Endodermal cell (in vitro differentiated cells): ENCODE data around the gene MIGA2. TPM values are rescaled to one million over a fixed set of nuclear protein-coding genes. Genes with fewer than 3 reads are reported as not detected.

Experiments
- DNase-seq: peaks from one replicate; pipeline ENCODE4 v3.0.0-alpha.2; 2017
- H3K27ac ChIP-seq: 2 replicates; pipeline ENCODE4 v1.5.1; 2013; ENCODE audit warnings: mild to moderate bottlenecking, low read depth, low read length, moderate library complexity
- H3K27me3 ChIP-seq: 2 replicates; pipeline ENCODE4 v1.6.1; 2013; ENCODE audit warnings: mild to moderate bottlenecking, low read length, moderate library complexity; ENCODE audit not compliant: insufficient read depth, control insufficient read depth, poor library complexity, severe bottlenecking
- H3K36me3 ChIP-seq: 2 replicates; pipeline ENCODE4 v1.7.0; 2013; ENCODE audit warnings: mild to moderate bottlenecking, low read length, moderate library complexity; ENCODE audit not compliant: control insufficient read depth, insufficient read depth
- H3K4me1 ChIP-seq: one replicate; pipeline ENCODE4 v1.7.0; 2013; ENCODE audit warnings: low read length; ENCODE audit not compliant: control insufficient read depth, insufficient read depth
- H3K4me3 ChIP-seq: 2 replicates; pipeline ENCODE4 v1.5.1; 2013; ENCODE audit warnings: mild to moderate bottlenecking, low read length, moderate library complexity
- H3K9ac ChIP-seq: 2 replicates; pipeline ENCODE4 v1.6.1; 2013; ENCODE audit warnings: mild to moderate bottlenecking, low read length, moderate library complexity; ENCODE audit not compliant: poor library complexity, severe bottlenecking; ENCODE audit errors: extremely low read depth
- H3K9me3 ChIP-seq: 2 replicates; pipeline ENCODE4 v1.6.1; 2013; ENCODE audit warnings: mild to moderate bottlenecking, low read length, moderate library complexity; ENCODE audit not compliant: control insufficient read depth
- H3K27ac Mint-ChIP-seq: 2 replicates; pipeline ENCODE4 v1.8.0; 2020; ENCODE audit warnings: mixed read lengths
- H3K27me3 Mint-ChIP-seq: 2 replicates; pipeline ENCODE4 v1.8.0; 2021; ENCODE audit warnings: mild to moderate bottlenecking, mixed read lengths; ENCODE audit not compliant: insufficient read depth
- H3K36me3 Mint-ChIP-seq: 2 replicates; pipeline ENCODE4 v1.8.0; 2020; ENCODE audit warnings: low read depth, mixed read lengths
- H3K4me1 Mint-ChIP-seq: 2 replicates; pipeline ENCODE4 v1.8.0; 2020; ENCODE audit warnings: mixed read lengths
- H3K4me3 Mint-ChIP-seq: 2 replicates; pipeline ENCODE4 v1.8.0; 2020; ENCODE audit warnings: mild to moderate bottlenecking, moderate library complexity, mixed read lengths
- H3K9me3 Mint-ChIP-seq: 2 replicates; pipeline ENCODE4 v1.8.0; 2020; ENCODE audit warnings: mild to moderate bottlenecking, mixed read lengths
- WGBS, 2 experiments: methylation state at CpG; one replicate each; pipeline versions ENCODE4 v1.1.5 to v1.1.7; 2013; ENCODE audit warnings: missing lambda C conversion rate in 2 of 2, mixed read lengths in 1 of 2; ENCODE audit not compliant: insufficient coverage in 1 of 2, insufficient read length in 1 of 2; 5-methylcytosine and 5-hydroxymethylcytosine counted together
- total RNA-seq, 2 donors: library from RNA; stranded (reverse); fragmentation: NEBNext Ultra II Directional in 1 of 2; extraction: Animal tissue kit (Norgen Biotek cat#: 25700) in 1 of 2; gene quantifications; 2 replicates in 1 of 2; 3 replicates in 1 of 2; pipeline ENCODE4 v1.2.1, GENCODE V29; 2021
- TF ChIP-seq, protein P1 (sequence below): fragments of 200-600 bp; sonication (generic); conservative IDR thresholded peaks from 2 replicates; pipeline ENCODE4 v1.5.0; 2021; ENCODE audit warnings: antibody characterized with exemption, mild to moderate bottlenecking

The MIGA2 gene
- total RNA-seq, 2 donors from 2014 or later = 41.4 to 41.5 TPM

DNA sequence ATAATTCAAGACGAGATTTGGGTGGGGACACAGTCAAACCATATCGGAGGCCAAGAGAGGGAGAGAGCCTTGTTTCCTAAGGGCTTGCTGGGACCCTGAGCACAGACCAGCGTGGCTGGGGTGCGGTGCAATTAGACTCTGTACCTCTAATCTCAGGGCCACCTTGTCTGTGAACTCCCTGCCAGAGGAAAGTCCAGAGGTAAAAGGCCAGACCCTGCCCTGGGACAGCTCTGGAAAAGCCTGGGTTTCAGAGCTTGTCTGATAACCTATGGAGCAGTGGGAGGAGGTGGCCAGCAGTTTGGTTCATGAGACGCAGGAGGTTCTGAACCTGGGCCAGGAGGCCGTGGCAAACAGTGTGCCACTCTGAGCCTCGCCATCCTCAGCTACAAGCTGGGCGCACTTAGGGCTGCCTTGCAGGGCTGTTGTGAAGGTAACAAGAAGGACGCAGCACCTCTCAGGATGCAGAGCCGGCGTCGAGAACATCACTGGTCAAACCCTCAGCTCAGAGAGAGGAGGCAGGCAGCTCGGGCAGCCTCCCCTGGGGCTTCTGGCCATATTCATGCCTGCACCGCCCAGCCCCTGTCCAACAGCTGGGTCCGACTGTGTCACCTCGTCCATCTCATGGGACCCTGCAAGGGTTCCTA is 39.7 kb downstream of the MIGA2 start:
- no peaks in the 10 kb centered on the region for H3K27me3 Mint-ChIP-seq
- H3K4me1 ChIP-seq = no peaks in the 10 kb centered on the region
- H3K9me3 Mint-ChIP-seq = no peaks in the 10 kb centered on the region
- no peaks in the 10 kb centered on the region for H3K9me3 ChIP-seq
- H3K36me3 Mint-ChIP-seq = no peaks in the 10 kb centered on the region
- 91 to 95% methylated on average over 11 to 16 of the region's 16 CpGs for WGBS, 2 experiments
- H3K4me1 Mint-ChIP-seq = peaks cover 17% of the 10 kb centered on the region
- no peak overlapping the region for H3K9ac ChIP-seq
- DNase-seq = peak; percentile 20
- H3K4me3 ChIP-seq = no peak overlapping the region
- TF ChIP-seq, protein P1, sequence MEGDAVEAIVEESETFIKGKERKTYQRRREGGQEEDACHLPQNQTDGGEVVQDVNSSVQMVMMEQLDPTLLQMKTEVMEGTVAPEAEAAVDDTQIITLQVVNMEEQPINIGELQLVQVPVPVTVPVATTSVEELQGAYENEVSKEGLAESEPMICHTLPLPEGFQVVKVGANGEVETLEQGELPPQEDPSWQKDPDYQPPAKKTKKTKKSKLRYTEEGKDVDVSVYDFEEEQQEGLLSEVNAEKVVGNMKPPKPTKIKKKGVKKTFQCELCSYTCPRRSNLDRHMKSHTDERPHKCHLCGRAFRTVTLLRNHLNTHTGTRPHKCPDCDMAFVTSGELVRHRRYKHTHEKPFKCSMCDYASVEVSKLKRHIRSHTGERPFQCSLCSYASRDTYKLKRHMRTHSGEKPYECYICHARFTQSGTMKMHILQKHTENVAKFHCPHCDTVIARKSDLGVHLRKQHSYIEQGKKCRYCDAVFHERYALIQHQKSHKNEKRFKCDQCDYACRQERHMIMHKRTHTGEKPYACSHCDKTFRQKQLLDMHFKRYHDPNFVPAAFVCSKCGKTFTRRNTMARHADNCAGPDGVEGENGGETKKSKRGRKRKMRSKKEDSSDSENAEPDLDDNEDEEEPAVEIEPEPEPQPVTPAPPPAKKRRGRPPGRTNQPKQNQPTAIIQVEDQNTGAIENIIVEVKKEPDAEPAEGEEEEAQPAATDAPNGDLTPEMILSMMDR = no peak
- no peak overlapping the region for H3K4me3 Mint-ChIP-seq
- H3K36me3 ChIP-seq = no peaks in the 10 kb centered on the region
- peak overlapping the region; percentile 18 for H3K27ac Mint-ChIP-seq
- H3K27ac ChIP-seq = no peak overlapping the region
- H3K27me3 ChIP-seq = no peaks in the 10 kb centered on the region

DNA sequence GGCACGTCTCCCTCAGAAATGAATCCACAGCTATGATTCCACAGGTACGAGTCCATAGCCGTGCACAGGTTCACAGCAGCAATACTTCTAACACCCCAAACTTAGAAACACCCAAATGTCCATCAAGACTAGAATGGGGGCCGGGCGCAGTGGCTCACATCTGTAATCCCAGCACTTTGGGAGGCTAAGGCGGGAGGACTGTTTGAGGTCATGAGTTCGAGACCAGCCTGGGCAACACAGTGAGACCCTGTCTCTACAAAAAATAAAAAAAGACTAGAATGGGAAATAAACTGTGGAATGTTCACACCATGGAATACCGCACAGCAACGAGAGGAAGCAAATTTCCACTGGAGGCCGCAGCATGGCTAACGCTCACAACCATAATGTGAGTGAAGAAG is 40.2 kb downstream of the MIGA2 start:
- Histone ChIP-seq H3K9ac (no peak overlapping the region), H3K9me3 (no peaks in the 10 kb centered on the region), H3K27me3 (no peaks in the 10 kb centered on the region), H3K4me1 (no peaks in the 10 kb centered on the region), H3K36me3 (no peaks in the 10 kb centered on the region), H3K27ac (no peak overlapping the region), H3K4me3 (no peak overlapping the region)
- no peaks in the 10 kb centered on the region for H3K27me3 Mint-ChIP-seq
- 93 to 94% methylated on average over 6 to 11 of the region's 11 CpGs for WGBS, 2 experiments
- TF ChIP-seq, protein P1 = no peak
- H3K9me3 Mint-ChIP-seq = no peaks in the 10 kb centered on the region
- H3K27ac Mint-ChIP-seq = no peak overlapping the region
- H3K4me3 Mint-ChIP-seq = no peak overlapping the region
- no peaks in the 10 kb centered on the region for H3K36me3 Mint-ChIP-seq
- no peak for DNase-seq
- H3K4me1 Mint-ChIP-seq = peaks cover 14% of the 10 kb centered on the region

DNA sequence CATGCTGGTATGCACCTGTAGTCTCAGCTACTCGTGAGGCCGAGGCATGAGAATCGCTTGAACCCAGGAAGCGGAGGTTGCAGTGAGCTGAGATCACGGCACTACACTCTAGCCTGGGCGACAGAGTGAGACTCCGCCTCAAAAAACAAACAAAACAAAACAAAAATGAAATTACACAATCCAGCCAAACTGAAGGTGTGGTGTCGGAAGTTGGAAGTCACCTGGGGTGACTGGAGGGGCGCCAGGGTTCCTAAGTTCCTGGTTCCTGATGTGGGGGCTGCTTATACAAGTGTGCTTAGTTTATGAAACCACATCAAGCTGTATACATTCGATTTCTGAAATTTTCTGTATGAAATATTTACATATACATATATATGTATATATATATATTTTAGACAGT is 40.8 kb downstream of the MIGA2 start:
- no peaks in the 10 kb centered on the region for H3K27me3 ChIP-seq
- Mint-ChIP-seq H3K36me3 (no peaks in the 10 kb centered on the region), H3K4me1 (peaks cover 9% of the 10 kb centered on the region), H3K27me3 (no peaks in the 10 kb centered on the region), H3K27ac (no peak overlapping the region), H3K4me3 (no peak overlapping the region), H3K9me3 (no peaks in the 10 kb centered on the region)
- no peak for DNase-seq
- H3K9me3 ChIP-seq = no peaks in the 10 kb centered on the region
- H3K4me1 ChIP-seq = peaks cover 3% of the 10 kb centered on the region
- H3K9ac ChIP-seq = no peak overlapping the region
- no peak overlapping the region for H3K4me3 ChIP-seq
- H3K36me3 ChIP-seq = no peaks in the 10 kb centered on the region
- WGBS, 2 experiments = 90 to 93% methylated on average over 6 to 9 of the region's 10 CpGs
- no peak overlapping the region for H3K27ac ChIP-seq
- TF ChIP-seq, protein P1 = no peak
